MCF 10A (cell line): ENCODE measurements around the gene PDE2A. TPM values are rescaled to one million over a fixed set of nuclear protein-coding genes. Genes with fewer than 3 reads are reported as not detected.

Experiments
- BruUV-seq: library from RNA; stranded (reverse); fragments of 400-500 nt; replicated peaks from 2 replicates; lab custom pipeline; 2021; lab: Mats Ljungman, UMichigan
- CTCF ChIA-PET: fragments of 300-600 bp; sonication (Branson Sonifier 250); formaldehyde crosslinking; extraction: SDS; loops from one replicate; lab custom pipeline; 2021; ENCODE audit warnings: antibody characterized with exemption, inconsistent platforms; lab: Yijun Ruan, JAX
- POLR2A ChIA-PET: fragments of 300-600, 350-650 bp; sonication (Branson Sonifier 250); formaldehyde crosslinking; extraction: SDS; loops from one replicate; lab custom pipeline; 2020; ENCODE audit warnings: antibody characterized with exemption, inconsistent platforms; lab: Yijun Ruan, JAX
- DNase-seq: peaks from one replicate; pipeline ENCODE4 v3.0.0-alpha.2; 2018; ENCODE audit not compliant: unreplicated experiment
- H3K27ac Mint-ChIP-seq: one replicate; pipeline ENCODE4 v1.8.0; 2022; ENCODE audit warnings: mild to moderate bottlenecking, low read depth, mixed read lengths; ENCODE audit not compliant: unreplicated experiment
- H3K27me3 Mint-ChIP-seq: one replicate; pipeline ENCODE4 v1.8.0; 2022; ENCODE audit warnings: mixed read lengths; ENCODE audit not compliant: insufficient read depth, unreplicated experiment
- H3K36me3 Mint-ChIP-seq: one replicate; pipeline ENCODE4 v1.8.0; 2022; ENCODE audit warnings: mild to moderate bottlenecking, moderate library complexity, mixed read lengths; ENCODE audit not compliant: insufficient read depth, unreplicated experiment
- H3K4me1 Mint-ChIP-seq: one replicate; pipeline ENCODE4 v1.8.0; 2022; ENCODE audit warnings: mixed read lengths; ENCODE audit not compliant: insufficient read depth, unreplicated experiment
- H3K4me3 Mint-ChIP-seq: one replicate; pipeline ENCODE4 v1.8.0; 2022; ENCODE audit warnings: mild to moderate bottlenecking, moderate library complexity, mixed read lengths; ENCODE audit not compliant: unreplicated experiment
- H3K9me3 Mint-ChIP-seq: one replicate; pipeline ENCODE4 v1.8.0; 2022; ENCODE audit warnings: mixed read lengths; ENCODE audit not compliant: unreplicated experiment
- CTCF ChIP-seq: fragments of 200-600 bp; IDR thresholded peaks from one replicate; pipeline ENCODE4 v1.8.0; 2022; ENCODE audit warnings: antibody characterized with exemption, mild to moderate bottlenecking; ENCODE audit not compliant: unreplicated experiment
- intact Hi-C: fragments of 100-400 bp; cut with micrococcal nuclease; formaldehyde crosslinking; loops from 2 replicates; pipeline ENCODE4 v1.14.1; 2022
- total RNA-seq: library from RNA; stranded (reverse); gene quantifications from 2 replicates; pipeline ENCODE4 v1.2.3, GENCODE V29; 2022

PDE2A gene
- total RNA-seq, 1 experiment from 2014 or later = 1.9 TPM

GRCh38 chr11:72582206-72583176 is 91.7 kb downstream of the PDE2A start:
- H3K4me1 Mint-ChIP-seq = peaks cover 7% of the 10 kb centered on the region
- TF ChIP-seq CTCF = no peak
- no TSS peak for BruUV-seq
- no peak overlapping the region for H3K27ac Mint-ChIP-seq
- H3K27me3 Mint-ChIP-seq = peaks cover 4% of the 10 kb centered on the region
- ChIA-PET POLR2A (no interaction called here), CTCF (interaction anchor here (0.6 to 1.5 kb wide), 4 partner anchors 101 to 111 kb away, joined by 3 to 4 read pairs (median 4); no protein-coding TSS in a partner anchor)
- no peak for DNase-seq
- no peak overlapping the region for H3K4me3 Mint-ChIP-seq
- no peaks in the 10 kb centered on the region for H3K9me3 Mint-ChIP-seq
- intact Hi-C loops = no loop called here
- H3K36me3 Mint-ChIP-seq = no peaks in the 10 kb centered on the region

GRCh38 chr11:72581067-72581466 is 93.2 kb downstream of the PDE2A start:
- no TSS peak for BruUV-seq
- no peaks in the 10 kb centered on the region for H3K36me3 Mint-ChIP-seq
- DNase-seq = no peak
- POLR2A ChIA-PET = no interaction called here
- CTCF ChIA-PET = interaction anchor here (0.6 to 0.7 kb wide), 2 partner anchors 10 to 111 kb away, joined by 3 read pairs; no protein-coding TSS in a partner anchor
- no peaks in the 10 kb centered on the region for H3K27me3 Mint-ChIP-seq
- no peak overlapping the region for H3K27ac Mint-ChIP-seq
- intact Hi-C loops = no loop called here
- H3K4me3 Mint-ChIP-seq = no peak overlapping the region
- peaks cover 7% of the 10 kb centered on the region for H3K4me1 Mint-ChIP-seq
- no peak for TF ChIP-seq CTCF
- no peaks in the 10 kb centered on the region for H3K9me3 Mint-ChIP-seq

- no peak overlapping the region for H3K4me3 Mint-ChIP-seq
- ChIA-PET CTCF (interaction anchor here (0.6 to 0.7 kb wide), 3 partner anchors 10 to 110 kb away, joined by 3 read pairs; no protein-coding TSS in a partner anchor), POLR2A (interaction anchor here (0.8 kb wide), 1 partner anchor 101 kb away, joined by 3 read pairs; no protein-coding TSS in a partner anchor)
- no peaks in the 10 kb centered on the region for H3K9me3 Mint-ChIP-seq
- no peak for DNase-seq
- no peaks in the 10 kb centered on the region for H3K36me3 Mint-ChIP-seq
- no peaks in the 10 kb centered on the region for H3K27me3 Mint-ChIP-seq
- no TSS peak for BruUV-seq
- intact Hi-C loops = no loop called here
- no peak overlapping the region for H3K27ac Mint-ChIP-seq
- peaks cover 7% of the 10 kb centered on the region for H3K4me1 Mint-ChIP-seq
- no peak for TF ChIP-seq CTCF
Measured at GRCh38 chr11:72580642-72580950, 93.6 kb downstream of the PDE2A start.
